DMS53 treated with DMSO at 0.1 percent for 48 hours (cell line): ENCODE data around the gene XIST.
"Not testable (repeated sequence)": the region's sequence is repeated elsewhere in the genome, so short reads cannot be mapped to it uniquely, and the experiment has no call there.

ENCODE experiments used
- DNase-seq: peaks from one replicate; lab custom pipeline; 2025; ENCODE audit not compliant: unreplicated experiment; lab: John Stamatoyannopoulos, UW

The XIST gene

DNA sequence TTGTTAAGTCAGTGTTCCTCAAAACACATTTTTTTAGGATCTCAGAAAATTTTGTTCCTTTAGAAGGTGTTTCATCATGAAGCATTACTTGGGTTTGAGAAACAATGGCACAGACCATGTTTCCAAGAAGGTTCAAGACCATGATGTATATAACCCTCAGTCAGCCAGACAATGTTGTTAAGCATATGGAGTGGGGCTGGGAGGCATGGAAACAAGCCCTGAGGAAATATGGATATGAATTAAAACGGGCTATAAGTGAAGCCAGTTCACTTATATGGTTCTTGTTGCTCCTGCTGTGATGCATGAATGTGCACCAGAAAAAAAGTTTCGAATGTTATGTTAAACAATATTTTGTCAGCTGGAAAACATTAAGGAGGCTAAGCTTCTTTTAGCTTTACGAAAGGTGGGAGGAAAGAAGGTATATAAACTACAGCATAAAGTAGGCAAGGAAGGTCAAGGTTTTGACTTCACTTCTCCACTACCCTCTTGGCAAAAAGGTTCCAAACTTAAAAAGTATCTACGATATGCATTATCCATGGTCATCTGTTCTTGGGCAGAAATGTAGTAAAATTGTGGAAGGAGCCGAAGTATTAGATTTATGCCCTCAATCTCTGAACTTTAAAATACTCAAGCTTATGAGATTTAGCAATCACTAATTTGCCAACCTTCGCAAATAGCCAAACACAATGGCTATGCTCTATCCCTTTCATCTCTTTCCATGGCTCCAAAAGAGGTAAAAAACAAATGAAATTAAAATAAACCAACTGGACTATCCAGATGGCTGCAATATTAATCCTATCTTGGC lies 12.2 kb downstream of the XIST start:
- DNase-seq: no peak

DNA sequence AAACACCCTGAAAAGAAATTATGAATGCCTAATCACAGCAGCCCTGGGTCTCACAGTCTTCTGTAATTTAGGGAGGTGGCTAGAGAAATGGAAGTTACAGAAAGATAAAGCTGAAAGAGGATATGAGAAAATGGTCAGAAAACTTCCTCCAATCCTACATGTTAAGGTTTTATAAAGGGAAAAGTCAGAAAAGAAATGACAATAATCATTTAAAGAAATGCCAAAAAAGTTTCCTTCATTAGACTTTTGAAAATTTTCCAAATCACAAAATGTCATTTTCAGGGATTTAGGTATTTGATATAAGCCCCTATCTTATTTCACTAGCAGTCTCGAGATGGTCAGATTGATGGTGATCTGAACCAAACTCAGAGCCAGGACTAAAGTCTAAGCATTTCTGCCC lies 13.4 kb downstream of the XIST start:
- no peak for DNase-seq

- no peak for DNase-seq
Observed at GRCh38 chrX:73838123-73838522, 14.4 kb downstream of the XIST start.

DNA sequence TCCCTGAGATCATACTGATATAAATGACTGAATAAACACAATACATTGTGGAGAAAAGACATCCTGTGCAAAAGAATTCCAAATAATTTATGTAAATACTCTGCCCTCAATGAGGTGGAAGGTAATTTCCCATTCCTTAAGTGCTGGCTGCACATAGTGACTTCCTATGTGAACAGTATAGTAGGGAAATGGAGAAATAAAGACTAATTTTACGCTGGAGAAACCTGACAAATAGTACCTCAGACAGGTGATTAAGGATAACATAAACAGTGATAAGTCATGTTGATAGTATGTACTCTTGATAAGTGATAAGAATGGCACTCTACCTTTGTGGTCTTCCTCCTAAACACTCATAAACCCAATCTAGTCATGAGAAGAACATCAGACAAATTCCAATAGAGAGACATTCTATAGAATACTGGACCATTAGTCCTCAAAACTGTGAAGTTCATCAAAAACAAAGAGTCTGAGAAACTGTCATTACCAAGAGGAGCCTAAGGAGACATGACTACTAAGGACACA lies 15.5 kb downstream of the XIST start:
- DNase-seq: no peak

- DNase-seq: no peak
Observed at GRCh38 chrX:73834219-73834618, 18.3 kb downstream of the XIST start.

DNA sequence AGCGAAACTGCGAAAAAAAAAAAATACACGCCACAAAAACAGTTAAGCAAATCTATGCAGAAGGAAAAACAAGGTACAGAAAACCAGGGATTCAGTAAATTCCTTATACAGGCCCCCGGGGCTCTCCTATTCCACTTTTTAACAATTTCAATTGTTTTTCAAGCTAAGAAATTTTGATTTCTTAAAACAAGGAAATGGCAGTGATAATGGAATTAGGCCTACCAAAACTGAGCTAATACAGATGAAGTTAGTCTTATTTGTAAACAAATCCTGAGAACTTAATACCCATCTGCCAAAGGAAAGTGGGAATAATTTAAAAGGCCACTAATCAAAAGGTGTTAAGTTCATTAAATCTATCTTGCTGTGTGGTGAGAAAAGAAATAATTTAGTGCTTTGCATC lies 20.2 kb downstream of the XIST start:
- no peak for DNase-seq

DNA sequence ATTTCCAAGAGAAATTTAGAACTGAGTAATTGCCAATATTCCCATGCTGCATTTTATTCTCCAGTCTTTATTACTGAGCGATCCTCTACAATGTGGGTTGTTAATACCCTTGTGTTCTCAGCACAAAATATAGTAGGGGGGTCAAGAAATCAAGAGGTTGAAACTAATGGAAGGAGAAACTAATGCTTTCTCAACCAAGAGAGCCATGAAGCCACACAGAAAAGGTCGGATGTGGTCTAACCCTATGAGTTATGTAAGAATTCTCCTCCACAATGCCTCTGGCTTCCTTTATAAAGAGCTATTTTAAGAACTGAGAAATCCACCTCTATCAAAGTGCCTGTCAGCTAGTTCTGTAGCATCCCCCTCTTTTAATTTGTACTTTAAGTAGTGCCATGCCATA lies 21.0 kb downstream of the XIST start:
- DNase-seq: no peak

- DNase-seq: no peak
Observed at GRCh38 chrX:73830489-73831414, 21.8 kb downstream of the XIST start.

DNA sequence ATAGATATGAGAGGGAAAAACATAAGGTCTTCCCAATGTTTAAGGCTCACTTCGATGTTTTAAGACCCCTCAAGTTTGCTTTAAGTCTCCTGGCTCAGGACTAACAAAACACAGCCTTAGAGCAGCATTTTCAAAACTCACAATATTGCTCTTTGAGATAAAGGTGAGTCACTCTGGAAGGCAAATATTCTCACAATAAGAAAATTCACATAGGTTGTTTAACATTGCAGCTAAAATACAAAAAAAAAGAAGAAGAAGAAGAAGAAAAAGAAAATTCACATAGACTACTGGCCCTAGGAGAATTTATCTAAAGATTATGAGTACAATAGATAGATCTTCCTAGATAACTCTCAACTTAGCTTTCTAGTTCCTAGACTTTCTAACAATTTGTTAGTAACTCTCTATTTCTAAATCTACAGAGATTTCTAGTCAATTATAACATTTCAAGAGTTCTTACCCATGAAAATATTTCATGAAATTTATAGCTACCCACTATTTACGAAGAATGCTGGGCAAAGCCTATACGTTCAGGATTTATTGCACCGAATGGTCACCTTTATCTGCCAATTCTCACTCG lies 22.5 kb downstream of the XIST start:
- no peak for DNase-seq

DNA sequence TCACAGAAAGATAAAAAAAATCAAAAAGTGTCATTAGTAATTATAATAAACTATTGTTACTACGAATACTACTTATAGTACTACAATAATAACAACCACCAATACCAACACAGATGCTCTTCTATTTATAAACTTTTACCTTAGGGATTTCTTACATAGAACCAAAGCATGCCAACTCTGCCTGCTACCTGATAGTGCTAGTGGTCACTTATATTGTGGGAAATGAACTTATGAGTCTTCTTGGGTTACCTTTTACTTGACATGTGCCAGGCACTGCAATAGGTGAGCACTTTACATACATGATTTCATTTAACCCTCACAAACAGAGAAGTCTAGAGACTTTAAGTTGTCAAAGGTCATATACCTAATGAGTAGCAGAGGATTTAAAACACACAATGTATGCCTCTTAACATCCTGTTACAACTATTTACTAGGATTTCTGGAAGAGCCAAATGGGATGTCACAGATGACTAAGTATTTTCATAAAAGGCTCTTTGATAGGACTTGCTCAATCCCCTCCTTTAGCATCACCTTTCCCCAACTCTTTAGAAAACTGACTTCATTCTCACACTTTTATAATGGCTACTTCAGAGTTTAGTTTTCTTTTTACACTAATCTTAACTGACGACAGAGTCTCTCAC lies 24.3 kb downstream of the XIST start:
- no peak for DNase-seq

DNA sequence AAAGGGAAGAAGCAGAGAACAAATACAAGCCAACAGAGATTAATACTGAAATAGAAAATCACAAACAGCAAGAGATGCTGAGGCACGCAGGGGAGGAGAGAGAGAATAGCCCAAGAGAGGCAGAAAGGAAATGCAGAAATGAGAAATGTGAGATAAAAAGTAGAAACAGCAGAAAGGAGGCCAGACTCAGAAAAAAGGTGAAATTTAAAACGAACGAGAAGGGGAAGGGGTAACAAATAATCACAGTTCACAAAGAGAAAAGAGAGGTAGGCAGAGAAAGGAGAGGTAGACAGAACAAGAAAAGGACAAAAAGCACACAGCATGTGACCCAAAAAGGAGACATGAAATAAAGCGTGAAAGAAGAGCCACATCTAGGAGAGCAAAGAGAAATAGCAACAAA lies 25.1 kb downstream of the XIST start:
- DNase-seq: no peak

DNA sequence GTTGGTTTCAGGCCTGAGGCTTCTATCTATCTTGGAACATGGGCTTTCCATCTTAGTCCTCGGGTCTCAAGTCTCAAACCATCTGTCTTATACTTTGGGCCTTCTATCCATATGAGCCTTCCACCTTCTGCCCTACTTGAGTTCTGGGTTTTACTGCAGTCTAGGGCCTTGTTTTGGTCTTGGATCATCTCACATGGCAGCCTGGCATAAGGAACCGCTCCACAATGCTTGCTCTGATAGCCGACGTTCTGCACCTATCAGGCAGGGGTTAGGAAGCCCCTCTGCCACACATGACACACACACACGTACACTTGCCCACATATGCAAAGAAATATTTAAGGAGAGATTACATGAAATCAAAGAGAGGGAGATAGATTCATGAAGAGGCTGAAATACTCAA lies 25.5 kb downstream of the XIST start:
- no peak for DNase-seq

DNA sequence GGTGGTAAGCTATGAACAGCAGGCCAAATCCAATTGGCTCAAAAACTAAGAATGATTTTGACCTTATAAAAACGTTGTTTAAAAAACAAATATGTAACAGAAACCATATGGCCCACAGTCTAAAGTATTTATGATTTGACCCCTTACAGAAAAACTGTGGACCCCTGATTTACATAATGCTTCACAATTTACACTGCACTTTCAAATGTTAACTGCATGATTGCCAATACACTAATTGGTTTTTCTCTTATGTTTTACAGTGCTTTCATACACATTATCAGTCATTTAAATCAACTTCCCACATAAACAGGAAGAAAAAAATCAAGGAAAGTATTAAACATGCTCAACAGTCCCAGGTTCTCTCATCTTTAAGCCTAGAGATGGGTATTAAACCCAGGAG lies 26.9 kb downstream of the XIST start:
- no peak for DNase-seq

- DNase-seq: no peak
Observed at GRCh38 chrX:73823473-73824004, 29.0 kb downstream of the XIST start.

- DNase-seq: no peak
Observed at GRCh38 chrX:73822775-73823174, 29.7 kb downstream of the XIST start.

- DNase-seq: no peak
Observed at GRCh38 chrX:73821921-73822559, 30.5 kb downstream of the XIST start.

DNA sequence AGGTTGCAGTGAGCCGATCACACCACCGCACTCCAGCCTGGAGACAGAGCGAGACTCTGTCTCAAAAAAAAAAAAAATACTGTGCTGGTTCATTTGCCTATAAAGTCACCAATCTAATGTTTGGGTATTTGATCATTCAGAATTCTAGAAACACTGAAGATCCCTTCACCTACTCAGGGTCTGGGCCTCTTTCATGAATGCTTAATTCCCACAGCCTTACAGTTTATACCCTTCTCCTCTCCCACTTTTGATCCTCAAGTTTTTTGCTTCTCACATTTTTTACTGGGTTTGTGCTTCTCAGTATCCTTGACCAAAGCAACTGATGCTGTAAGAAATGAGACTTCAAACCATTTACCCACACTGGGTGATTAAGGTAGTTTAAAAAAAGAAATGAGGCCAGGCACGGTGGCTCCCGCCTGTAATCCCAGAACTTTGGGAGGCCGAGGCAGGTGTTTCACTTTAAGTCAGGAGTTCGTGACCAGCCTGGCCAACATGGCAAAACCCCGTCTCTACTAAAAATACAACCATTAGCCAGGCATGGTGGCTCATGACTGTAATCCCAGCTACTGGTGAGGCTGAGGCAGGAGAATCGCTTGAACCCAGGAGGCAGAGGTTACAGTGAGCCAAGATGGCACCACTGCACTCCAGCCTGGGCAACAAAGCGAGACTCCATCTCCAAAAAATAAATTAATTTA lies 32.5 kb downstream of the XIST start:
- DNase-seq: not testable (repeated sequence)

- DNase-seq: no peak
Observed at GRCh38 chrX:73818200-73819116, 34.1 kb downstream of the XIST start.
